Hippocampal formation (tissue), 2 donors: Measurements from ENCODE around the gene ZNF582.
"Not testable (repeated sequence)": the region's sequence is repeated elsewhere in the genome, so short reads cannot be mapped to it uniquely, and the experiment has no call there.

Experiments used
- DNase-seq, 2 donors: peaks; one replicate each; lab custom pipeline; 2025; lab: John Stamatoyannopoulos, UW

Gene ZNF582

GRCh38 chr19:56351208-56351607 lies 42.1 kb downstream of the ZNF582 start:
- DNase-seq, result no peak

- no peak for DNase-seq
Observed at GRCh38 chr19:56350416-56351045, 42.8 kb downstream of the ZNF582 start.

- no peak for DNase-seq
Observed at GRCh38 chr19:56348289-56348877, 45.0 kb downstream of the ZNF582 start.

- no peak for DNase-seq
Observed at GRCh38 chr19:56347163-56347778, 46.1 kb downstream of the ZNF582 start.

GRCh38 chr19:56341948-56342347 lies 51.4 kb downstream of the ZNF582 start:
- DNase-seq, result no peak

GRCh38 chr19:56339031-56339430 lies 54.3 kb downstream of the ZNF582 start:
- DNase-seq, result not testable (repeated sequence)

- not testable (repeated sequence) for DNase-seq
Observed at GRCh38 chr19:56337077-56337476, 56.3 kb downstream of the ZNF582 start.

- DNase-seq, result not testable (repeated sequence)
Observed at GRCh38 chr19:56335371-56335770, 58.0 kb downstream of the ZNF582 start.

GRCh38 chr19:56333506-56333905 lies 59.8 kb downstream of the ZNF582 start:
- DNase-seq, result no peak
